Fibroblast of pulmonary artery (primary cell): ENCODE measurements around the gene TMEM200C.
A peak's percentile ranks its signal among the peaks of the same experiment; 100 is the strongest.

Experiments
- DNase-seq: peaks from one replicate; pipeline ENCODE4 v3.0.0-alpha.2; 2010; ENCODE audit warnings: low read depth
- H3K4me3 ChIP-seq: replicated peaks from 2 replicates; pipeline ENCODE4 v1.5.1; 2011; ENCODE audit warnings: low read depth, mild to moderate bottlenecking, control low read depth, low read length, moderate library complexity
- CTCF ChIP-seq: IDR thresholded peaks from 2 replicates; pipeline ENCODE4 v1.5.1; 2011; ENCODE audit warnings: mild to moderate bottlenecking, control low read depth, low read length, inconsistent platforms; ENCODE audit errors: missing control alignments

The TMEM200C gene

GRCh38 chr18:5892823-5893431, 2.4 kb downstream of the TMEM200C start:
- H3K4me3 ChIP-seq, result no peak overlapping the region
- no peak for TF ChIP-seq CTCF
- no peak for DNase-seq

- DNase-seq, result no peak
- no peak overlapping the region for H3K4me3 ChIP-seq
- no peak for TF ChIP-seq CTCF
These were observed 3.5 kb downstream of the TMEM200C start for GRCh38 chr18:5891854-5892215.

- H3K4me3 ChIP-seq, result no peak overlapping the region
- no peak for DNase-seq
- TF ChIP-seq CTCF, result no peak
These were observed 4.0 kb downstream of the TMEM200C start for GRCh38 chr18:5891184-5891853.

GRCh38 chr18:5890331-5891183, 4.8 kb downstream of the TMEM200C start:
- no peak for TF ChIP-seq CTCF
- no peak overlapping the region for H3K4me3 ChIP-seq
- DNase-seq, result peak; percentile 8

GRCh38 chr18:5885361-5885760, 10.0 kb downstream of the TMEM200C start:
- no peak overlapping the region for H3K4me3 ChIP-seq
- no peak for DNase-seq
- no peak for TF ChIP-seq CTCF

- no peak for TF ChIP-seq CTCF
- no peak overlapping the region for H3K4me3 ChIP-seq
- DNase-seq, result no peak
These were observed 10.9 kb downstream of the TMEM200C start for GRCh38 chr18:5884375-5884774.
